HS-5 (cell line): ENCODE results near the gene FOXA1.

Experiments
- DNase-seq: peaks from one replicate; pipeline ENCODE4 v3.0.0-alpha.2; 2012; ENCODE audit warnings: low read depth

FOXA1 gene

DNA sequence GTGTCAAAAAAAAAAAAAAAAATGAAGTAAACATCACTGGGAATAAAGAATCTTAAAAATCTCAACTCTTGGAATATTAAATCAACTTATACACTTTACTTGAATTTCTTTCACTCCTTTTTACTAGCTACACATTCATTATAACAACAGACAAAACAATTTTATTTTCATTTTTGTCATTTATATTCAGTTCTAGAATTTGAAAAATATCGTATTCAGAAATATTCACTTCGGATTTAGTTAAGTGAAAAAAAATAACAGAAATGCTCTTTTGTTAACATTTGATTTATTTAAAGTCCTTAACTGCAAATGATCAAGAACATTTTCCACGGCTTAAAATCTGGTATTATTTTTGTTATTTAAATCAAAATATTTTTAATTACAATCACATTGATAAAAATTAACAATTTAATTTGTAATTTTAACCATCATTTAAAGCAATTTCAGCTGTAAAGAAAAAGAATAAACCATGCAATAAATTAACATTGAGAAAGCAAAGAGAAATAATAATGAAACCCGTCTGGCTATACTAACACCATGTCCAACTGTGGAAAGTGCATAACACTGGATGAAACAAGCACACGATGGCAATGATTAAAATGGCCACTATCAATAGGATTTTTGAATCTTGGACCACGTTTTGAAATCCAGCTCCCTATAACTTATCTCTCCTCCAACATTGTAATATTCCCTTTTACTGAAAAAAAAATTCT lies 5.2 kb downstream of the FOXA1 start:
- DNase-seq, result no peak

DNA sequence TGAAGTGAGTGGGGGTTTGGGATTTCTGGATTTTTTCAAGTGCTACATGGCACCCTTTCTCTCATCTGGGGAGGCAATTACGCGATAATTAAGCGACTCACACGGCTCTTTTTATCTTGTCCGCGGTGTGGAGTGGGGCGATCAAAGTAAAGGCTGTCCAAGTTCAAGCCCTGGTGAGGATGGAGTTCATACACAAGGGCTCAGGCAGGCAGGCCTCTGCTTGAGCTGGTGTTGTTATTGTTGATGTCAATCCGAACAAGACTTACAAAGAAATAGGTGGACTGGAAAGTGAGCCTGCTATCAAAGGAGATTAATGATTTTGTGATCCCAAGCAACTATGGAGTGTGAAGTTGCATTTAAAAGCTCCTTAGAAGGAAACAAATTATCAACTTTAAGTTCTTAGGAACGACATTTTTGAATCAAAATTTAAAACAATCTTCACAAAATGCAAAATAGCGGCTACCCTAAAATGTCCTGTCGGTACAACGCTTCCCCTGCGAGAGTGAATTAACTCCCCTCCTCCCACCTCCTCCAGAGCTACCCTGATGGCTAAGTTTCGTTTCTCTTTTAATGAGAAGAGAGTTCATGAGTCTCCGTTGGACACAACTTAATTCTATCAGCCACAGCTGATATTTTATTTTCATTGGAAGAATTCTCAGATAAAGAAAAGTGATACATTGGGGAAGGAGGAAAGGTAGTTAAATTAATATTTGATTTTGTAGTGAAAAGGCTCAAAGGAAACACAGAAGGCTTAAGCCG lies 5.9 kb downstream of the FOXA1 start:
- DNase-seq, result no peak

DNA sequence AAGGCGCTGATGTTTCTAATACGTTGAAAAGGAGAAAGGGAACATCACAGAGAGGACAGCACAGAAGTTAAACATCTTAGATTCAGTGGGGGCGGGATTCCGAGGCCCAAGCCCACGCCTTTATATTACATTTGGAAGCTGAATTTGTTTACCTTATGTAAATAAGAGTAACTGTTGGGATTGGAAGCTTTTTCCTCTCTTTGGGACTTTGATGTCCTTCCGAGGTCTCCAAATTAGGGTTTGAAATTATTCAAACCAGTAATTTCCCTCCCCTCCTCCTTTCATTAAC lies 6.4 kb downstream of the FOXA1 start:
- no peak for DNase-seq

DNA sequence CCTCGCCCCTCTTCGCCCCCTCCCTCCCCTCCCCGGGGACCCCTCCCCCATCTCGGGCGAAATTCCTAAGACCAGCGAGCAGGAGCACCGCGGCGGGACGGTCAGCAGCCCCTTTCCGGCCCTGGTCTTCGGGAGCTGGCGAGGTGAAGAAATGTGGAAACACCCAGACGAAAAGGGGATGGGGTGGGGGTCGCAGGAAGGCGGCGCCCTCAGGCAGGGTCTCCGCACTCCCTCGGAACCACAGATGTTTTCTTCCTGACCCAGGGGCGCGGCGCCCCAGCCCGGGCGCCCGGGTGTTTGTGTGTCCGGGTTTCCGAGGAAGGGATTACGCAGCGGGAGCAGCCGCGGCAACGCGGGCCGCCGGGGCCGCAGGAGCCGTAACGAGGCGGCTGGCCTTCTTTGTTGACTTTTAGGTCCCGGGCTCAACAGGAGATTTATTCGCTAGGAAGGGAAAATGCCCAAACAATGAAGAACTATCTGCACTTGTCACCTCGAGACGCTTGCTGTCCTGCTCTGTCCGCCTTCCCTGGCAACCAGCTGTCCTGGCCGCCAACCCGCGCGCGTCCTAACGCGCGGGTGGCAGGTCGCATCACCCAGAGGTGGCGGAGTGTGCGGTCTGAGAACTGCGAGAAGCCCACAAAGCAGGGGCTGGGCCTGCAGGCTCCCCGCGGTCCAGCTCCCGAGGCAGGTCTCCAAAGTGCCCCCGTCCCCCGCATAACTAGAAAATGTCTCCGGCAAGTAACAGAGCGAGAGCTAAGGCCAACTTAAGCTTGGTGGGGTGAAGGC lies 7.0 kb downstream of the FOXA1 start:
- no peak for DNase-seq

DNA sequence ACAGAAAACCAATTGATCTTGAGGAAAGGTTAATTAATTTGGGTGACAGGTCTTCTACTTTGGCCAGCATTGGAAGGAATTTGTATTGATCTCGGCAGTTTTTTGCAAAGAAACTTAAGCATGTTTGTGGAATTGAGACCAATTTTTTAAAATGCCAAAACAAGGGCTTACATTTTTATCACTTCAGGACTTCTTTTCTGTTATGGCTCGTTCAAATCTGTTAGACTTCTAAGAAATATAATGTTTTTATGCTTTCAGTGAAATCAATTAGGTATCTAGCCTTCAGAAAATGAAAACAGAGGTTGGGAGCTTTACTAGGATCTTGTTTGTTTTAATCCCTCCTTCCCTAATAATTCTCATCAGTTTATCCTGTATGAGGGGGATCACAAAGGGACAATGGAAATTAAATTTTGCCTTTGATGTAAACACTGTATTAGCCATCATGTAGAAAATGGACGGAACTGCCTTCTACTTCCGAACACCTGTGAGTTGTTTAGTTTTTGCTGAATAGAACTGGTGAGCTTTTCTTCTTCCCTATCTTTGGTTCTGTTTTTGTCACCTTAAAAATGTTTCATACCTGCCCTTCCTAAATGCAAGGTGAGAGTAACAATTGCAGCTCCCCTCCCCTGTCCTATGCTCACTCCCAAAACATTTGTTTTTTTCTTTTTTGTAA lies 7.8 kb downstream of the FOXA1 start:
- no peak for DNase-seq

DNA sequence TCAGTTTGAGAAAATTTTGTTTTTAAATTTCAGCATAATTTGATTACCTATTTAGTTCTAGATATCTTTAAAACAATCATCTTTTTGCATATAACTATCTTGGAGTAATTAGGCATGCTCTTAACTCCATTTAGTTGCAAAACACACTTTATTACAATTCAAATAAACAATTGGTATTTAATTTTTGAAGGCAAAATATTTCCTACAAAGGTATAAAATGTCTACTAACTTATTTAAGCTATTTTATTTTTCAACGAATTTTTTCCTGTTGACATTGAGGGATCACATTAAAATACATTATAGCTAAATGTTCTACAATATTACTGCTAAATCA lies 8.3 kb downstream of the FOXA1 start:
- DNase-seq, result no peak

DNA sequence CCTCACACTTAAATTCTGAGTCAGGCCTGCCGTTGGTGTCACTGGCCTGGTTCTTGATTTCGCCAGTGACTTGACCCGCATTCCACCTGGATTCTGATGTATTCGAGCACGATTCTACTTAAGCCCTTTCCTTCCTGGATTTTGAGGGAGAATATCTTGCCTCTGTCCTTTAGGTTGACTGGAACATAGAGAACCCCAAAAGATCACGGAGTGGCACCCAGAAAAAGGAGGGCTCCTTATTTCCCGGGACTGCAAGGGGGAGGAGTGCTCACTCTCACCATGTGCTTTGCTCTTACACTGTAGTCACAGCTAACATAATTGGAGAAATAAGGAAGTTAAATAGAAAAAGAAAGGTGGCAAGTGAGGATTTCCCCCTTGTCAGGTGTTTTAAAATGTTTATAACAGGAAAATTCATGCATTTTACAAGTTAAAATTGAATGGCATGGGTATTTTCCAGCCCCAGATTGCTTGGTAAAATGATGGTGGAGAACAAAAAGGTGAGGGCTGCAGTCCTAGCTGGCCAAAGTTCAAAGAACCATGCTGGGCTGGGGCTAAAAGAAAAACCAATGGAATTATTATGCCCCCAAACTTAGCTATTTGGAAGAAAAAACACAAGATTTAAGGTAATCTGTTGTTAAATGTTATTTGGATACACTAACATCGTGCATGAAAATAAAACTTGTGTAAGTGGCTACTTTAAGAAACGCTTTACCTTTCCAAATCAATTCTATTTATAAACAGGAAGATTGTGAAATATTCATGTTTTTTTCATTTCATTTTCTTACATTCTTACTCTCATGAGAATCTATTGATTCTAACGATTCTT lies 8.9 kb downstream of the FOXA1 start:
- no peak for DNase-seq

DNA sequence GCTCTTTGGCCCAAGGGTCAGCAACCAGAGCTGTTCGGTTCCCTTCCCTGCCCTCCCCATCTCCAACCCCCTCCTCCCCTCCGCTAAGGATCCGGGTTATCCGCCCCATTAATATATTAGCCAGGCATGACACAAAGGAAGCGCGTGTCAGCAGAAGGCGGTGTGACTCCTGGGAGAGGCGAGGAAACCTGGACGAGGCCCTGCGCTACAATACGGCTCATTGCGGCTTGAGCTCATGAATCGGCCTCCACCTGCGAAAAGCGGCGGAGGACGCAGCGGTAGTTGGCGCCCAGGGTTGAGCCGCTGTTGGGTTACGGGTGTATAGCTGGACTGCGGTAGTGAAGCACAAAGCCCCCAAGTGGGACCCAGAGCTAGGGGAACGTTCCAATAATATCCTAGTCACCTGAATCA lies 9.9 kb downstream of the FOXA1 start:
- no peak for DNase-seq

DNA sequence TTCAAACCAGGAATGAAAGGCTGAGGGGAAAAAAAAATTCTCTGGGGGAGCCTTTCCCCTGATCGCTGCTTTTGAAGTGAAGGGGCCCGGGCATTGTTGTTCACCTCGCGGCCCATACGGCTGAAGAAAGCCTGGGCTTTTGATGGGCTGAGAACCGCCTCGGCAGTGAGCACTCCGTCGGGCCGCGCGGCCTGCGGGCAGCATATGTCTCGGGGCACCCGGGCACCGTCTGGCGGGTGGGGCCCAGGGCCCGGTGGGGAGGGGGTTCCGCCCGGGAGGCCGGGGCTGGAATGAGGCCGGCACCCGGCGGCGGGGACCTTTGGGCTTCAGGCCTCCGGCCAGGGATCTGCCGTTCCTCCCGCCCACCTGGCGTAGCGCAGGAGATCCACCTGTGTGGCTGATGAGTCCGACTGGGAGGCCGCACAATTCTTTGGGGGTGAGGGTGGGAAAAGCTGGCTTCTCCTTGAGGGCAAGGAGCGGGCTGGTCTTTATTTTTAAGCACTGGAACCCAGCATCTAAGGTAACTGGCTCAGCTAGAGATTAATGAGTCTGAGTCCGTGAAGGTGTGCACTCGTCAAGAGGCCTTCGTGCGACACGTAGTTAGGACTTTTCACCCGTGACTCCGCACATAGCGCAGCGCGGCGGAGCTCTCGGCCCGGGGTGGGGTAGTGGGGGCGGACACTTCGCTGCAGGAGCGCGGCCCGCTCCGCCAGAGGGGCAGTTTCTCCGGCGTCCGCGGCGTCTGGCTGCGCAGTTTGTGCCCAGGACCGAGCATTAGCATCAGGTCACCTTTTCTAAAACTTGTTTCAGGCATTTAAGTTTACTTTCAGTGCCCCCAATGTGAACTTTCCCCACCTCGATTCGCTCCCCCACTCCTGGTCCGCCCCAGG lies 10.6 kb downstream of the FOXA1 start:
- DNase-seq, result no peak

DNA sequence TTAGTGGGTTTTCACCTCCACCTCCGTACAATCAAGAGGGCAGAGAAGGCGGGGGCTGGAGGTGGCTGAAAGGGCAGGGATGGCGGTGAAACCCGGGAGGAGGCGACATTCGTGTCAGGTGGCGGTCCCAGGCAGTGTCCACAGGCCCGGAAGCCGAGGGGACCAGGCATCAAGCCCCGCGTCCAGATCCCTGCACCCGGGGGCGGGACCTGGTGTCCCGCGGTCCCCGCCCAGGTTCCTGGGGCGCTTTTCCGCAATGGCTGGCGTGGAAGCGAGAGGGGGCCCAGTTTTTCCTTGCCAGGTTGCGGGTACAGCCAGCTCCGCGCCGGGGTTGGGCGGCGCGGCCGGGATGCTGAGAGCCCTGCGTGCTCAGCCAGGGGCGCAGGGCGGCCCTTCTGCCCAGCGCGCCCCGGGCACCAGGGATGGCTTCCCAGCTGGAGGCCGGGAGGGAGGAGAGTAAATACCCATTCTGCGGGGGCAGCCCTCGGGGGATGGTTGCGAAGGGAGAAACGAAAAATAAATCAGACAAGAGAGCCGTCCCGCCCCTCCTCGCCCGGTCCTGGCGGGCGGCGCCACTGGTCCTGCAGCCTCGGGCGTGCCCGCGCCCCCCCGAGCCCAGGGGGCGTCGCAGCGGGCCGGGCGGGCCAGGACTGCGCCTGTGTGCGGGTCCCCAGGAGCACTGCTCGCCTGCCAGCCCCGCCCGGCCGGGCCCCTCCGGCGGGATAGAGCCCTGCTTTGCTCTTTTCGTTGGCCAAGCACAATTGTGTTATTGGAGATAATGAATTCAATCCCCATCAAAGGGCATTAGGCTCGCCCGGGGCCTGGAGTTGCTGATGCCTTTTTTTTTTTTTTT lies 11.5 kb downstream of the FOXA1 start:
- DNase-seq, result no peak

DNA sequence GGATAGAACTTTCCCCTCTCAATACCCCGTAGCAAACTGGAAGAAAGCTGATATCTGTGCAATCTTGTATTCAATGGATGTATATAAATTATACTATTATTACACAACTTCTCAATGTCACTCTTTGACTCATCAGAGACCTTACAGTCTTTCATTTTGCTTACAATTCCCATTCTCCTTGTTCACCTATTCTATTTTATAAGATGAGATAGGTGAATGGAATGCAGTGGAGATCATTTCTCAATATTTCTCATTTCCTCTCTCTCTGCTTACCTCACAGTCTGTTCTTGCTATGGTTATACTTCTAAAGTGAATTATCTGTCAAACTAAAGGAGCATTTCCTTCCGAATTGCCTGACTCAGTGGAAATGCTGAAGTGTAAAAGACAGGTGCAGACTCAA lies 14.9 kb downstream of the FOXA1 start:
- DNase-seq, result peak; percentile 31

DNA sequence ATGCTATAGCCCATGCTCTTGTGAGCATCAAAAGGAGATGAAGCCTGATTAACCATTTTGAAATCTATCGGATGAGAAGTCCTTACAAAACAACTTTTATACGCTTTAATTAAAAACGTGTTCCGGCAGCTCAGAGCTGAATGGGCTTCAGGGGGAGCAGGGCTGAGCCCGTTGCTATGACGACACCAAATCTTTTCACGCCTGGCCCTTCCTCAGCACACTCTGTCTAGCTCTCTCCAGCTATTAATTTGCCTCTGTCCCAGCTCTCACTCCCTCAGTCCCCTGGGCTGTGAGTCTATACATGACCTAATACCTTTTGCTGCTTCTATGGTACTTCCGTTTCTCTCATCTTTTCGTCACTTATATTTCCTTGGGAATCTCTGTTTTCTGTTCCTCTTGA lies 15.8 kb downstream of the FOXA1 start:
- no peak for DNase-seq

DNA sequence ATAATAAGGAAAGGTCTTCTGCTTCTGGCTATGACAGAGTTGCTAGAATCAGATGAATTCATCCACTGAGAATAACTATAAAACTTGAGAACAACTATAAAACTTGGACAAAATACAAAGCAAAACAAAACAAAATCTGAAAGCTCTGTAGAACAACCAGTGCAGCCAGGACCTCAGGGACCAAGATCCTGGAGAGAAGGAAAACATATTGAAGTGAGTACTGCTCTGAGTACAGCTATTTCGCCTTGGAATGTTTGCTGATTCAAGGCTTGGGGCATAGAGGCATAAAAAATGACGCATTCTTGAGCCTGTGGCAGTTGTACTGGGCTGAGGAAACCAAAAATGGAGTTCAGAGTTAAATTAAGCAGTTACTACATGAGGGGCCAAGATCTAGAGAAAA lies 21.7 kb downstream of the FOXA1 start:
- no peak for DNase-seq

DNA sequence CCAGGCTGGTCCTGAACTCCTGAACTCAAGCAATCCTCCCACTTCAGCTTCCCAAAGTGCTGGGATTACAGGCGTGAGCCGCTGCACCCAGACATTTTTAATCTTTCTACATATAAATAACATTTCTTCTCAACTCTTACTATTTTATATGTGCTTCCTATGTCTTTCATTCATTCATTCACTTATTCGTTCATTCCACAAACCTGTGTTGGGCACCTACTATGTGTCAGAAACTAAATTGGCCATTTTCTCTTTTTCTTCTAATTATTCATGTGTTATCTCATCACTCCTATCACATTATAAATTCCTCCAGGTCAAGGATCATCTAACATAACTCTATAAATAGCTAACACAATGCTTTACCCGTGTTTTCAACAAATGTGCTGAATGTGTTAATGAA lies 23.7 kb downstream of the FOXA1 start:
- DNase-seq, result no peak

DNA sequence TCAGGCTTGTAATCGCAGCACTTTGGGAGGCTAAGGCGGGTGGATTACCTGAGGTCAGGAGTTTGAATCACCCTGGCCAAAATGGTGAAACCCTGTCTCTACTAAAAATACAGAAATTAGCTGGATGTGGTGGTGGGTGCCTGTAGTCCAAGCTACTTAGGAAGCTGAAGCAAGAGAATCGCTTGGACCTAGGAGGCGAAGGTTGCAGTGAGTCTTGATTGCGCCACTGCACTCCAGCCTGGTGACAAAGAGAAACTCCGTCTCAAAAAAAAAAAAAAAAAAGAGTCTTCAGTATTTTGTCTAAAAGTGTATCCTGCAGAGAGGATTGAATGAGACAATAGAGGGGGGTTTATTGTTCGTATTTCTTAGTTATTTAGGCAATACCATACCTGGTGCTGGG lies 25.3 kb downstream of the FOXA1 start:
- no peak for DNase-seq

DNA sequence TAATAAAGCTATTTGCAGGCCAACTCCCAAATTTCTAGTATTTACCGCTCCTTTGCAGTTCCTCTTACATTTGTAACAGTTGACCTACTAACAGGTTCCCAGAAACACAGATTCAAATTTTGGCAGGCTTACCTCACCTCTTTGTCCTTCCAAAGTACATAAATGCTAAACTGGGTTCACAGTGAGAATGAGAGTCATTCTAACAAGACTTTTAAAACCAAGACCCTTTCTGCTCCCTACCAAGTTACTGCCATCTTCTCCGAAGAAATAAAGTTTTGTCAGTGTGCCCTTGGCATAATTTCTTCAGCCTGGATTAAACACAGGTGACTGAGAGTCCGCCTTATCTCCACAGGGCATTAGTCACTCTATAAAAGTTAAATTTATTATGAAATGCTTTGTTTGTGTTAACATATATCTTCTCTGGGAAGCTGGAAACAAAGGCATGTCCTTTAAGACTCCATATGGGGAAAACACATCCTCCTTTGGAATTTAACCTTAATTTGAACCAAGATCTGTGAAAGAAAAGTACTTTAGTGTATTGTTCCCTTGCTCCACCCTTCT lies 28.2 kb downstream of the FOXA1 start:
- no peak for DNase-seq

DNA sequence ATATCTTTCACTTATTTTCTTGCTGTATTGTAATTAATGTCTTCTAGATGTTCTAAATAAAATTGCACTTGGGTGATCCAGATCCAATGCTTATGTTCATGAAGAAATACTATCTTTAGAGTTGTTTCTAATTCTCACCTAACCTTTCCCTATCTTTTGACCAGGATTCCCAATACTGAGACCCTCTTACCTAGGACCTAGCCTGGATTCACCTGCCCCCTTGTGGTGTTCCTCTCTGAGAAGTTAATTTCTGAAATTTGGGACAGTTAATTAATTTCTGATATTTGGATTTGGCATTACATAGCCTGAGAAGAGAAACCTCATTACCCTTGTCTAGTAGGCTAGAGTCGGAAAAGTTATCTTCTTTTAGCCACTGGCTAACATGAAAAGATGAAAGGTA lies 29.5 kb downstream of the FOXA1 start:
- no peak for DNase-seq

DNA sequence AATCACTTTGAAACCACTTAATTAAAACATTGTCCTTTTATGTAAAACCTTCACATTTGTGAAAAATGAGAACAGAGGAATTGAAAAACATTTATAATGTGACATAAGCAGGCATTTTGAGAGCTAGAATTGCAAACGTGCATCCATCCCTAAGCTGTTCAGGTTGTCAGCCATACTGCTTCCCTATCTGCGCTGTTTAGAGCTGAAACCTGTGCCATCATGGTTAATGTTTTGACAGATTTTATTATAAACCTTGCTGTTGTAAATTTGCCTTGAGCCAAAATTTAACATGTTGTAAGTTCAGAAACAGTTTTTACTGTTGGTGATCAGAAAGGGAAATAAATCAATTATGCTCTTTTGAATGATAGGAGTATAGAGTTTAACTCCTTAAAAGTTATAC lies 31.9 kb downstream of the FOXA1 start:
- DNase-seq, result no peak

DNA sequence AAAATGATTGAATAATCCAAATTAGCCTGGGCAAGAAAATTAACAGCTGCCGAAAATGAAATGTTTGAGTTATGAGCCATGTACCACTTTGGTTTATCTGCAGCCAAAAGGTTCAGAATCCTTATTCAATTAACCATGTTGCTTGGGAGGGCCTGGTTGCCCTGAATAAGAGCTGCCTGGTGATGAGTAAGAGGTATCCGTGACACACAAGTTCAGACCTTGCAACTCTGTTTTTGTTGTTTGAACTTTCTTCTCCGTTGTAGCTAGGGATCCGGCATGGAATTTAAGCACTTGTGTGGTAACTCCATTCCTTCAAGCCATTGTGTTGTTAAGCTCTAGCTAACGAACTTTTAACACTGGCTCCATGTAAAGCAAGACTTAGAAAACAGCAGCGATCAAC lies 35.7 kb downstream of the FOXA1 start:
- DNase-seq, result no peak

DNA sequence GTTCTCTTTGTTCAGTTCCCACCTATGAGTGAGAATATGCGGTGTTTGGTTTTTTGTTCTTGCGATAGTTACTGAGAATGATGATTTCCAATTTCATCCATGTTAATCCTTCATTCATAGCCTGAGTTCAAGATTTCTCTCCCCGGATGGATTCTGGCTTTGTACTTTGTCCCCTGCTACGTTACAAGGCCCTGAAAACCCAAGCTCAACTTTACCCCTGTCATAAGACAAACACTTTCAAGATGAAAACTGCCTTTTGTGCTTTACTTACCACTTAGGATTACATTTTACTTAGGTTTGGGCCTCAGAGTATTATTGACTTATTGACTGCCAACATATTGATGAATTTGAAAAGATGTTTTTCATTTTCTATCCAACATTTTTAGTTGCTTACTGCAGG lies 36.3 kb downstream of the FOXA1 start:
- DNase-seq, result no peak
